Suprapubic skin (tissue), 3 donors: ENCODE data around the gene SATL1.
"Not testable (repeated sequence)": the region's sequence is repeated elsewhere in the genome, so short reads cannot be mapped to it uniquely, and the experiment has no call there.

Source experiments
- CTCF ChIP-seq, 2 donors: fragments of 200-600 bp in 1 of 2; fragments of 450-650 bp in 1 of 2; sonication (generic) in 1 of 2; IDR thresholded peaks; one replicate each; pipeline ENCODE4 v1.5.1; 2016 to 2019; ENCODE audit warnings: antibody characterized with exemption in 2 of 2, mild to moderate bottlenecking in 1 of 2, moderate library complexity in 1 of 2
- POLR2AphosphoS5 ChIP-seq, 3 donors: sonication (generic); formaldehyde crosslinking; IDR thresholded peaks; one replicate each; pipeline ENCODE4 v1.6.1; 2017; ENCODE audit warnings: antibody characterized with exemption in 3 of 3

- TF ChIP-seq CTCF, POLR2AphosphoS5 (IDR thresholded peaks at IDR 0.05): not testable (repeated sequence)
Measured at GRCh38 chrX:85285286-85285685, 41.7 kb upstream of the SATL1 start.
